NCI-H748 (cell line): ENCODE measurements around the gene TSPAN31.

Source experiments
- DNase-seq: peaks from one replicate; lab custom pipeline; 2025; ENCODE audit not compliant: unreplicated experiment; lab: John Stamatoyannopoulos, UW

The TSPAN31 gene

DNA sequence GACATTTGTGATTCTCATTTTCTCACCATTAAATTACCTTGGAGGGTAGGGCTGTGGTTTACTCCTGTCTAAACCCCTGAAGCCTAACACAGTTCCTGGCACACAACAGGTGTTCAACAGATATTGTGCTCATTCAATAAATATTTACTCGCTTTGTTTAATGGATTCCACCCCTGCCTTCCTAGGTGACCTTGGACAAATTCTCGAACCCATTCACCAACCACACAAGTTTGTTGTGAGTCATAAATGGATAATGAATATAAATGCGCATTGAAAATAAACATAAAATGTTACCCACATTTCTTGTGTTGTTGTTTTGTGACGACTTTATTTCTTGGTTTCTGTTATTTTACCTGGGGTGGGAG, 37.4 kb downstream of the TSPAN31 start:
- DNase-seq = peak; percentile 44

DNA sequence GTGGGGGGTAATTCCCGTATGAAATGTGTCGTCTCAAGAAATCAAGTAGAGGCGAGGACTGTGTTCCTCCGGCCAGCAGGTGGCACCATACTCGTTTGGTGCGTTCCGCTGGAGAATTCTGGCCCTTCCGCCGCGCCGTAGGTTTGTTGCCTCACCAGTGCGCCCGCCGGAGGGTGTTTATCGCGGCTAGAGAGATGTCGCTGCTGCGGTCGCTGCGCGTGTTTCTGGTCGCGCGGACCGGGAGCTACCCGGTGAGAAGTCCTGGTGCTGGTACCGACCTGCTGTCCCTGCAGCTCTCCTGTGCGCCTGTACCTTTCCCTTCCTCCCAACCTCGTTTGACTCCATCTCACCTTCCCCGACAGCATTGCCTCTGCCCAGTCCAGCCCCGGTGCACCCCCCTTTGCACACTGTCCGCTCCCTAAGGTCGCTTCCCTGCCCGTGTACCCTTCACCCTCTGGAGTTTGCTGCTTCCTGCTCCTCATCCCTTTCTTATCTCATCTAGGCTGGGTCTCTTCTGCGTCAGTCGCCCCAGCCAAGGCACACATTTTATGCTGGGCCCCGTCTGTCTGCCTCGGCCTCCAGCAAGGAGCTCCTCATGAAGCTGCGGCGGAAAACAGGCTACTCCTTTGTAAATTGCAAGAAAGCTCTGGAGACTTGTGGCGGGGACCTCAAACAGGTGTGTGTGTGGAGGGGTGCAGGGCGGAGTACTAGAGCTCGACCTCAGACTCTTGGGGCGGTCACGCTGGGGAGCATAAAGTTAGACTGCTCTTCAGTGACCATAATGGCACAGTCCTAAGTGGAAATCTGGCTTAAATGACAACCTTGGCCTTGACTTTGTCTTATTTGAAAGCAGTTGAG, 38.0 kb downstream of the TSPAN31 start, which contains the start of gene TSFM:
Gene TSFM, plus strand, starts transcription at position 180 of the 858 bp plus-strand sequence. Its CDS starts 15 bp downstream, at position 195.
- peak; percentile 95 for DNase-seq

GRCh38 chr12:57783466-57783801, 38.6 kb downstream of the TSPAN31 start:
- no peak for DNase-seq

DNA sequence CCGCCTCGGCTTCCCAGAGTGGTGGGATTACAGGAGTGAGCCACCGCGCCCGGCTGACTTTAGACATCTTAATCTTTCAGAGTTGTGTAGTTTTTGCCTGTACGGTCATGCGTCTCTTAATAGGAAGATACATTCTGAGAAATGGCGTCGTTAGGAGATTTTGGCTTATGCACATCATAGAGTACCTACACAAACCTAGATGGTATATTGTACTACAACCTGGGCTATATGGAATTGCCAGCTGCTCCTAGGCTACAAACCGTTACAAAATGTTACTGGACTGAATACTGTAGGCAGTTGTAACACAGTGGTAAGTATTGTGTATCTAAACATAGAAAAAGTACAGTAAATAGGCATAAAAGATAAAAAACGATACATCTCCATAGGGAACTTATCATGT, 39.0 kb downstream of the TSPAN31 start:
- no peak for DNase-seq

DNA sequence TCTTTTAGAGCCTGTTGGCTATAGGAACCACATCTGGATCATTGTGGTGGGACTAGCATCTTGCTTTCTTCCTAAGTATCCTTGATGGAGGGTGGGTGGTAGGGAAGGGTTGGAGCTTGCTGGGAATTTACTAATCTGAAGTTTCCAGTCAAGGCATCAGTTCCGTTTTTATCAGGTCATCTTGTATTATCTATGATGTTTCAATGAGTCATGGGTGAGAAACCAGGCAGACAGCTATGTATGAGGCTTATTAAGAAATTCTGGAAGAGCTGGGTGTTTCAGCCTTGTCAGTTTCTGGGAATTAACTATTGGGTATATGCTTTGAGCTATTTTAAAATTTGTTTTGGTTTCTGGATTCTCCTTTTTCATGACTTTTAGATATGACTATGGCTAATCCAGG, 49.1 kb downstream of the TSPAN31 start:
- DNase-seq = no peak

GRCh38 chr12:57795354-57795753, 50.5 kb downstream of the TSPAN31 start:
- DNase-seq = no peak

DNA sequence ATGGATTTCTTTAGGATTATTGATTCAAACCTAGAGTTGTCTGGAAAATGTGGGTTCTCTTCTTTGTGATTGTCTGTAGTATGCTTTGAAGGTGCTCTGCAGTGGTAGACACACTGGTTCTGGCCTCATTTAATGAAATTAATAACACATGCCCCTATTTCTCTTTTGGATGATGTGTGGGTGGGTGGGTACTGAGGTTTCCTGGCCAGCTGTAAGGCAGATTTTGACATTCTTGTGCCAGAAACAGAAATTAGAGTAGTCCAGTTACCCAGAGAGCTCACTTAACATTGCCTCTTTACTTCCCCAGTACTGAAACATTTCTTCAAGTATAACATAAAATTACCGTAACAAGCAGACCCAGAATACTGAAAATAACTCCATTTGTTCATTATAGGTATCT, 52.2 kb downstream of the TSPAN31 start:
- no peak for DNase-seq

DNA sequence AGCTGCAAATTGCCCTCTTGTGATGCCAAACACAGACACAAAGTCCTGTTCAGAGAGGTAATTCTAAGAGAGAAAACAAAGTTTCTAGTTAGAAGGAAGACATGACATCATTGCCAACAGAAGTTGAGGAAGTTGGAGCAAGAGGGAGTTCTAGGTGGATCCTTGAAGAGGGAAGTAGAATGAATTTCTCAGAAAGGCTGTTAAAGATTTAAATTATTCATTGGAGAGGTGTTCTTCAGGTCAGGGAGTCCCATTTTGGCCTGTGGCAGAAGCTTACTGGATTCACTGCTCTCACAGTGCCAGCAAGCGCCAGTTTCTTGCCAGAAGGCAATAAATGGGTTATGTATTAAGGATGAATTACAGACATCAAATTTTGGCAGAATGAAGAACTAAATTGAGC, 53.1 kb downstream of the TSPAN31 start:
- no peak for DNase-seq
